BLaER1 treated with 17β-estradiol and CSF1 and Interleukin-3, amounts not matched to agents 10 nM and 100 nM (cell line): ENCODE measurements around the gene PROM2.
A peak's percentile ranks its signal among the peaks of the same experiment; 100 is the strongest.
"Not testable (repeated sequence)": the region's sequence is repeated elsewhere in the genome, so short reads cannot be mapped to it uniquely, and the experiment has no call there.

ENCODE experiments used
- H3K27ac ChIP-seq, 11 experiments: shearing (Covaris generic); formaldehyde crosslinking; 2 replicates each; pipeline ENCODE4 v1.8.1; 2022
- H3K27me3 ChIP-seq, 11 experiments: shearing (Covaris generic); formaldehyde crosslinking; 2 replicates each; pipeline ENCODE4 v1.8.1; 2022
- H3K36me3 ChIP-seq, 11 experiments: shearing (Covaris generic); formaldehyde crosslinking; 2 replicates each; pipeline ENCODE4 v1.8.1; 2022
- H3K4me1 ChIP-seq, 10 experiments: shearing (Covaris generic); formaldehyde crosslinking; 2 replicates each; pipeline ENCODE4 v1.8.1; 2022
- H3K4me2 ChIP-seq, 11 experiments: shearing (Covaris generic); formaldehyde crosslinking; 2 replicates each; pipeline ENCODE4 v1.8.1; 2022
- H3K4me3 ChIP-seq, 10 experiments: shearing (Covaris generic); formaldehyde crosslinking; 2 replicates each; pipeline ENCODE4 v1.8.1; 2022
- H3K9ac ChIP-seq, 11 experiments: shearing (Covaris generic); formaldehyde crosslinking; 2 replicates each; pipeline ENCODE4 v1.8.1; 2022
- H3K9me3 ChIP-seq, 11 experiments: shearing (Covaris generic); formaldehyde crosslinking; replicated peaks in 1 of 11; 2 replicates each; pipeline ENCODE4 v1.8.1; 2022
- H4K20me1 ChIP-seq, 11 experiments: shearing (Covaris generic); formaldehyde crosslinking; 2 replicates each; pipeline ENCODE4 v1.8.1; 2022
- Cebpa-rat ChIP-seq, 11 experiments: shearing (Covaris generic); IDR thresholded peaks; 2 replicates each; pipeline ENCODE4 v1.8.1; 2022

The PROM2 gene

DNA sequence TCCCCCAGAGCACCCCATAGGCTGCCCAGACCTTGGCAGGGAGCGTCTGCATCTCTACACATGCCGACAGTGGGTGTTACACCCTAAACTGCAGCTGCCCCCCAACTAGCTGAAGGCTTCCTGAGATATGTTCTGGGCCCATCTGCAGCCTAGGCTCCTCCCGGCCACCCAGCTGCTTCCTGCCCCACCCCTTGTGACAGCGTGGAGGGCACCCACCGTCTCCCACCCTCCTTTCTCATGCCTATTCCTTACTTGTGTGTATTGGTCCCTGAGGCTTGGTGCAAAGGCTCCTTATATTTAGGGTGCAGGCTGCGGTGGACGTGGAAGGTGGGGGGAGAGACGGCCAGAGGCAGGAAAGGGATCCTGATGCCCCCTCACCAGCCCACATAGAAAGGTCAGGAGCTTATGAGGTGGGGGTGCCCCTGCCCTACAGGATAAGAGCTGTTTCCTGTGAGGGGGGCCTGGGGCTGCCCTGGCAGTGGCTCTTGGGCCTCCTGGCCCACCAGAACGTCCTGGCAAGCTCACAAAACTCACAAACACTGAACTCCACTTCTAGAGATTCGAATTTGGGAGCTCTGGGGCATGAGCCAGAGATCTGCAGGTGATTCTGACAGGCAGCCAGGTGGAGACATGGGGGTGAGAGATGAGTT is 7.3 kb upstream of the PROM2 start:
- Histone ChIP-seq H3K9ac (no peak overlapping the region), H3K36me3 (no peaks in the 10 kb centered on the region), H3K4me3 (no peak overlapping the region), H3K9me3 (no peaks in the 10 kb centered on the region), H3K4me2 (peak overlapping the region in 5 of 11 experiments; percentile 1 to 28 (median 25); a peak in 7 of 22 replicates), H3K4me1 (peaks cover 0 to 13% (median 6%) of the 10 kb centered on the region in 10 experiments; a peak in 16 of 20 replicates), H3K27ac (no peak overlapping the region), H3K27me3 (no peaks in the 10 kb centered on the region), H4K20me1 (no peaks in the 10 kb centered on the region)
- TF ChIP-seq Cebpa-rat (IDR thresholded peaks at IDR 0.05) = no peak

DNA sequence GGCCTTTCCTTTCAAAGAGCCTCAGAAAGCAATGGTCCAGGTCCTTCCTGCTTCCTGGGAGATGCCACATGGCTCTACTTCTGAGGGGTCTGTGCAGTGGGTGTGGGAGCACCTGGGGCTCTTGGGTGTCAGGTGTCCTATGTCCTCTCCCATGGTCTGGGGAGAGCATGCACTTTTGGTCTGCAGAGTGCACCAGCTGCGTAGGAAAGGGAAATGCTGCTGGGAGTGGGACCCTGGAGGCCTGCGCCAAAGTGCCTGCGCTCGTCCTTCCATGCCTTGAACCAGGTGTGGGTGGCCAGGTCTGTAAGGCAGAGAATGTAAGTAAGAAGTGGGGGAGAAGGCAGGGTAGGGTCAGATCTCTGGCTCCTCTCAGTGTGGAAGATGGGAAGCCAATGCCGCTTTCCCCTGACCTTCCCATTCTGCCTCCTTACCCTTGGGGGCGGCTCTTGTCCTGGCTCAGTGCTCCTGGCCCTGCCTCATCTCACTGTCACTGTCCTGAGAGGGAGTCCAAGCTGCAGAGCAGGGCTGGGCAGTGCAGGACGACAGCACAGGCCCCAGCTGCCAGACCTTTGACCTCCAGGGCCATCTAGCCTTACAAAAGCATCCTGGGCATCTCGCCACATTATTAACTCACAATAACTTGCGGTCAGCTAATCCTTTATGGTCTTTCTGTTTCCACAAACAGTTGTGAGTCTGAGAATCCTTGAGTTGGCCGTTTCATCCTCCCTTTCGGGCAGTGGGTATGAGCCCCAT is 6.6 kb upstream of the PROM2 start:
- Histone ChIP-seq H3K9me3 (no peaks in the 10 kb centered on the region), H3K4me1 (peaks cover 0 to 13% (median 2%) of the 10 kb centered on the region in 10 experiments; a peak in 12 of 20 replicates), H3K27ac (no peak overlapping the region), H3K4me2 (peak overlapping the region in 2 of 11 experiments; percentile 1 to 28; a peak in 1 of 22 replicates), H3K9ac (no peak overlapping the region), H3K4me3 (no peak overlapping the region), H3K36me3 (no peaks in the 10 kb centered on the region), H4K20me1 (no peaks in the 10 kb centered on the region), H3K27me3 (no peaks in the 10 kb centered on the region)
- no peak for TF ChIP-seq Cebpa-rat (IDR thresholded peaks at IDR 0.05)

DNA sequence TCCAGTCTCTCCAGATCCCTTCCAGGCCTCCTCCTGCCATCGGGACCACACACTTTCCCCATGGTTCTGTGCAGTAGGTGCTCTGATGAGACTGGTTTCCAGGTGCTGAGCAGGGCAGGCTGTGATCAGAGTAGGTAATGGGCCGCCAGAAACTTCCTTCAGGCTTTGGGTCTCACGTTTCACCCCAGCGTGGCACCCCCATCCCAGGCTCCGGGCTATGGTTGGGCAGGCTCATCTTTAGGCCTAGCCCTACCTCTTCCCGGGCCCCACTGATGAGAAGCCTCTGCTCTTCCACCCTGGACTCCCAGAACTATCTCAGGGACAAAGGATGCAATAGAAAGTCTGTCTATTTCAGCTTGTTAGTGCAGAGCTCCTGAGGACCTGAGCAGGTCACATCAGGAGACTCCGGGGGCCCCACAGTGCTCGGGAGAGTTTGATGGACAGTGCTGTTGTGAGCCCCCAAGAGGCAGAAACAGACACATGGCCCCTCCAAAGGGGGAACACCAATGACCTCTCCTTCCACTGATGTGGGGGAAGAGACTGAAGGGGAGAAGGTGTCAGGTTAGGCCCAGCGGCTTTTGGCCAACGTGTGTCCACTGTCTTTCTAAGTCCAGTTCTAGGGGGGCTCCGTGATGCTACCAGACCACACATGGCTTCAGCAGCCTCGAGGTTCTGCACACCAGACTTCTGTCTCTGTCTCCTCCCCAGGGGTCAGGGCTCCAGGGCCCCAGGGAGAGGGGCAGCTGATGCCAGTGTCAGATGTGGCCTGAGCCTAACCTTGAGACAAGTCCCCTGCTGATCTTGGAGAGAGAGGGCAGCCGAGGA is 5.8 kb upstream of the PROM2 start:
- no peak overlapping the region for H3K27ac ChIP-seq
- H4K20me1 ChIP-seq = no peaks in the 10 kb centered on the region
- no peak overlapping the region for H3K9ac ChIP-seq
- TF ChIP-seq Cebpa-rat (IDR thresholded peaks at IDR 0.05) = no peak
- no peak overlapping the region for H3K4me2 ChIP-seq
- H3K27me3 ChIP-seq = no peaks in the 10 kb centered on the region
- H3K4me3 ChIP-seq = no peak overlapping the region
- H3K4me1 ChIP-seq = peaks cover 0 to 13% (median 7%) of the 10 kb centered on the region in 10 experiments; a peak in 14 of 20 replicates
- no peaks in the 10 kb centered on the region for H3K36me3 ChIP-seq
- H3K9me3 ChIP-seq = no peaks in the 10 kb centered on the region

DNA sequence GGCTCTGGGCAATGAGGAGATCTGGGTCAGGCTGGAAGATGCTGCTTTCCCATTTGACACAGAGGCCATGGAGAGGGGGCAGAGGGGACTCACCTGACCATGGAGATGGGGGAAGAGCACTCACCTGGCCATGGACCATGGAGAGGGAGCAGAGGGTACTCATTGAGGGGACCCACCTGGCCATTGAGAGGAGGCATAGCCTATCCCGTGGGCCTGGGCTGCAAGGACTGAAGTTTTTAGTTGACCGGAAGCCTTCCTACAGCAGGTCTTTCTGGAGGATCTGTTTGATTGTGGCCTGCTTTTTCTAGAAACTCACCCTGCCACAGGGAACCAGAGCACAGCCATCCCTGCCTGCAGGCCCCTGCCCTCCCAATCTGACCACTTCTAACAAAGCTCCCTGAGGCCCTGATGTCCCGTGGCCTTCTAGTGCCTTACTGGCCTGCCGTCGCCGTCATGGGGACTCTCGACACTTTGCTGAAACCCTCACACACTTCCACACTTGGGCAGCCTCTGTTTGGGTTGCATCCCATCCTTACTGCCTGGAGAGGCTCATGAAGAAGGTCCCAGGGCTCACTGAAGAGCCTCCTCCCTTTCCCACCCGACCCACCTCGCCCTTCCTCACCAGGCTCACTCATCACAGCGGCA is 5.1 kb upstream of the PROM2 start:
- Histone ChIP-seq H3K36me3 (no peaks in the 10 kb centered on the region), H3K9ac (no peak overlapping the region), H3K27me3 (no peaks in the 10 kb centered on the region), H3K27ac (no peak overlapping the region), H3K4me3 (no peak overlapping the region), H3K4me2 (no peak overlapping the region), H4K20me1 (no peaks in the 10 kb centered on the region), H3K4me1 (peaks cover 0 to 13% (median 7%) of the 10 kb centered on the region in 10 experiments; a peak in 14 of 20 replicates), H3K9me3 (no peaks in the 10 kb centered on the region)
- TF ChIP-seq Cebpa-rat (IDR thresholded peaks at IDR 0.05) = no peak

DNA sequence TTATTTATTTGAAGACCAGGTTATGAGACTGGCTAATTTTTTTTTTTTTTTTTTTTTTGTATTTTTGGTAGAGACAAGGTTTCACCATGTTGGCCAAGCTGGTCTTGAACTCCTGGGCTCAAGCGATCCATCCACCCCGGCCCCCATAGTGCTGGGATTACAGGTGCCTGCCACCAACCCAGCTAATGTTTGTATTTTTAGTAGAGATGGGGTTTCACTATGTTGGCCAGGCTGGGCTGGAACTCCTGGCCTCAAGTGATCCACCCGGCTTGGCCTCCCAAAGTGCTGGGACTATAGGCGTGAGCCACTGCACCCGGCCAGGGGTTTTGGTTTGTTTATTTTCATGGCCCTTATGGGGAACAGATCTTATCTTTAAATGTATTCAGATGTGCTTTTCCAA is 4.5 kb upstream of the PROM2 start:
- not testable (repeated sequence) for H3K4me3 ChIP-seq, H3K27ac ChIP-seq, H3K9me3 ChIP-seq, H4K20me1 ChIP-seq, H3K36me3 ChIP-seq, H3K4me2 ChIP-seq, H3K27me3 ChIP-seq, H3K9ac ChIP-seq
- peaks cover 0 to 13% (median 7%) of the 10 kb centered on the region in 10 experiments; a peak in 14 of 20 replicates for H3K4me1 ChIP-seq

DNA sequence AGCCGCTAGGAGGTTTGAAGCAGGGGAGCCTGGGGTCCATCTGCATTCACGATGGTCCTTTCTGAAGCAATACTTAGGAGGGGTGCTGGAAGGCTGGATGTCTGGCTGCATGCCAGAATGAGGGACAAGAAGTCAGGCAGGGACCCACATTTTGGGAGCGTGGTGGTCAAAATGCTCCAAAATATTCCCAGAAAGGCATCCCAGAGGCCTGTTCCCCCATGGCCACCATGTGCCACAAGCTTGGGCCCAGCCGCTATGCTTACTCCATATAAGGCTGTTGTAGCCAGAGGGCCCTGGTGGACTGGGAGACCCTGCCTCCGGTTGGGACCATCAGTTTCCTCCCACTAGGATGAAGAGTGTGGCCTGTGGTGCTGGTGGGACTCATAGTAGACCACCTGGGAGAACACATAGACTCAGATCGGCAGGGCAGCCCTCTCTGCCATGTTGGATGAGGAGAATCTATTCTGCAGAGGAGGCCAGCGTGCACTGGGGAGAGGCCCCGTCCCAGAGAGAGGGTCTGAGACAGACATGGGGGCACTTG is 3.6 kb upstream of the PROM2 start:
- TF ChIP-seq Cebpa-rat (IDR thresholded peaks at IDR 0.05) = no peak
- H3K9ac ChIP-seq = no peak overlapping the region
- no peaks in the 10 kb centered on the region for H3K27me3 ChIP-seq
- no peak overlapping the region for H3K27ac ChIP-seq
- H3K4me1 ChIP-seq = peaks cover 0 to 13% (median 8%) of the 10 kb centered on the region in 10 experiments; a peak in 15 of 20 replicates
- H3K4me3 ChIP-seq = no peak overlapping the region
- no peaks in the 10 kb centered on the region for H3K9me3 ChIP-seq
- H4K20me1 ChIP-seq = no peaks in the 10 kb centered on the region; a peak in 1 of 22 replicates
- no peaks in the 10 kb centered on the region for H3K36me3 ChIP-seq
- no peak overlapping the region for H3K4me2 ChIP-seq

DNA sequence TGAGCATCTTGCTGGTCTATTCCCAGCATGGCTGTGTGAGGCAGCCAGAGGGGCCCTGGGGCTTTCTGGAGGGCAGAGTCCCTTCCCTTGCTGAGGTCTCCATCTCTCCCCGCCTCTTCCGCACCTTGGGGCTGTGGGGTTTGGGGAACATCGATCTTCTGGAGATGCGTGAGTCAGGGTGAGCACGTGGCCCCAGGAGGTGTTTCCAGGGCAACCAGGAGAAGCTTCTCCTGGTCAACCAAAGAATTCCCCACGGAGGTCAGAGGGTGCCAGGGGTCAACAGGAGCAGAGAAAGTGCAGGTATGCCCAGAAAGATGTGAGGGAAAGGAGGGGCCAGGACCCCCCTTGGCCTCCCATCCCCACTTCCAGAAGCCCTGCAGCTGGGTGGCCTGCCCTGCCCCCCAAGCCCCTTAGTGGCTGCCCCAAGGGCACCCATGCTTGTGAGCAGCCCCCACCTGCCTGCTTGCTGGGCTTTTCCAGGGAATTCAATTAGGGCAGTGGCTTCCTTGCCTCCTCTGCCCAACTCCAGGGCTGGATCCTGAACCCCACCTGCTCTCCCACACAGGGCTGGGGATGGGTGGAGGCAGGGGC is 2.8 kb upstream of the PROM2 start:
- Histone ChIP-seq H4K20me1 (no peaks in the 10 kb centered on the region; a peak in 1 of 22 replicates), H3K9me3 (no peaks in the 10 kb centered on the region), H3K27me3 (no peaks in the 10 kb centered on the region), H3K9ac (no peak overlapping the region), H3K4me2 (no peak overlapping the region), H3K4me1 (peaks cover 0 to 16% (median 7%) of the 10 kb centered on the region in 10 experiments; a peak in 15 of 20 replicates), H3K4me3 (no peak overlapping the region), H3K27ac (no peak overlapping the region), H3K36me3 (no peaks in the 10 kb centered on the region)
- TF ChIP-seq Cebpa-rat (IDR thresholded peaks at IDR 0.05) = no peak

DNA sequence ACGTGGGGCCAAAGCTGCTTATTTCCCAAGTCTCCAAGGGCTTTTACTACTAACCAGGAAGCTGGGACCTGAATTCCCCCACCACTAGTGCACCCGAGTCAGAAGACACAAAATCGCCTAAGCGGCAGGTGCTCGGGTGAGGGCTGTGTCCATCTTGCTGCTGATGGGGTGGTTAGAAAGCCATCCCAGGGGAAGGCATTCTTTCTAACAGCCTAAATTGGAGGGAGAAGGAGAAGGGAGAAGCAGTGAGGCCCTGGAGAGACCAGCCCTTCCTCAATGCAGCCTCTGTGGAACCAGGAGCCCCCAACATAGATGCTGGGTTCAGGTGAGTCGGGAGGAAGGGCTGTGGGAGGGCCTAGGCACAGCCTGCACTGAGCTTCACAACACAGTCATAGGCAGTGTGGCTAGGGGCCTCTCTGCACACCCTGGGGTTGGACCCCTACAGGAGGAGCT is 1.9 kb upstream of the PROM2 start:
- Histone ChIP-seq H3K9me3 (no peaks in the 10 kb centered on the region), H4K20me1 (no peaks in the 10 kb centered on the region; a peak in 1 of 22 replicates), H3K4me3 (no peak overlapping the region), H3K27ac (no peak overlapping the region), H3K4me2 (no peak overlapping the region), H3K36me3 (no peaks in the 10 kb centered on the region), H3K4me1 (peaks cover 0 to 18% (median under 1%) of the 10 kb centered on the region in 10 experiments; a peak in 10 of 20 replicates), H3K9ac (no peak overlapping the region), H3K27me3 (no peaks in the 10 kb centered on the region)
- no peak for TF ChIP-seq Cebpa-rat (IDR thresholded peaks at IDR 0.05)
